HG02678 (cell line): Measurements from ENCODE around the gene HOXD12.

ENCODE experiments used
- ATAC-seq: cut with Tn5 transposase; IDR thresholded peaks from one replicate; pipeline ENCODE4 v1.9.1; 2021; ENCODE audit warnings: mild to moderate bottlenecking, moderate library complexity; ENCODE audit not compliant: unreplicated experiment

Gene HOXD12

DNA sequence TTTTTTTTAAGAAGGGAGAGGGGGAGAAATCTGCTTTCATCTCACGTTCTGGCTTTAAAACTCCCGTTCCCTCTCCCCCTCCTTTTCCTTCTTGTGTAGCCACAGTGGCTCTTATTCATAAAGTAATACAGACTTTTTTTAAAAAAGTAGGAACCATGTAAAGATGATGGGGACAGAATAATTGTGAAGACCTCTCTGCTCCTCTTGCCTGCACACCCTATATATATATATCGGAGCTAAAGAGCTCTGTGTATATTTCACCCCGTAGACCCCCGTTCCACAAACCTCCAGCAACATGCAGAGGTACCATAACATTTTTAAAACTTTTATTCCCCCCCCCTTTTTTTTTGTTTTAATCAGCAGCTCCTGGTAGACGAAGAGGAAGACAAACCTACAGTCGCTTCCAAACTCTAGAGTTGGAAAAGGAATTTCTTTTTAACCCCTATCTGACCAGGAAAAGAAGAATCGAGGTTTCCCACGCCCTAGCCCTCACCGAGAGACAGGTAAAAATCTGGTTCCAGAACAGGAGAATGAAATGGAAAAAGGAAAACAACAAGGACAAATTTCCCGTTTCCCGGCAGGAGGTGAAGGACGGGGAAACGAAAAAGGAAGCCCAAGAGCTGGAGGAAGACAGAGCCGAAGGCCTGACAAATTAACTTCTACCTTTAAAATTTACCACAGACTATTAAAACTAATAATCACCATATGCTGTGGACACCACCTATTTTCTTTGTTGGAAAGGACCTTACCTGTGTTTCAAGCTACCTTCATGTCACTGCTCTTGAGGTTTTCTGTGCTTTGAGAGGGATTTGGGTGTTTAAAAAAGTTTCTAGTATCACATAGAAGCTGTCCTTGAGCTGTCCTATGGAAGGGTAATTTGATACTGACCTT lies 31.6 kb downstream of the HOXD12 start:
- no peak for ATAC-seq

DNA sequence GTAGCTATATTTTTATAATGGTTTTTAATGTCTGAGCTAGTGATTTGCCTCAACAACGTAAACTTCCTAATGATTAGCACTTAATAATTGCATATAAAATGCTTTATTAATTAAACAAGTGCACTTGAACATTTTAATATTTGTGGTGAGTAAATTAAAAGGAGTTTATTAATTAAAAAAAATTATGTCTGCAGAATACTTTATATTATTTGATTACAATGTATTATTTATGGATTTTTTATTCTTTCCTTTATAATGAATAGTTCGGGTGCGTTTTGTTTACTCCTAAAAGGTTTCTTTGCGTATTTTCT lies 32.2 kb downstream of the HOXD12 start:
- no peak for ATAC-seq

DNA sequence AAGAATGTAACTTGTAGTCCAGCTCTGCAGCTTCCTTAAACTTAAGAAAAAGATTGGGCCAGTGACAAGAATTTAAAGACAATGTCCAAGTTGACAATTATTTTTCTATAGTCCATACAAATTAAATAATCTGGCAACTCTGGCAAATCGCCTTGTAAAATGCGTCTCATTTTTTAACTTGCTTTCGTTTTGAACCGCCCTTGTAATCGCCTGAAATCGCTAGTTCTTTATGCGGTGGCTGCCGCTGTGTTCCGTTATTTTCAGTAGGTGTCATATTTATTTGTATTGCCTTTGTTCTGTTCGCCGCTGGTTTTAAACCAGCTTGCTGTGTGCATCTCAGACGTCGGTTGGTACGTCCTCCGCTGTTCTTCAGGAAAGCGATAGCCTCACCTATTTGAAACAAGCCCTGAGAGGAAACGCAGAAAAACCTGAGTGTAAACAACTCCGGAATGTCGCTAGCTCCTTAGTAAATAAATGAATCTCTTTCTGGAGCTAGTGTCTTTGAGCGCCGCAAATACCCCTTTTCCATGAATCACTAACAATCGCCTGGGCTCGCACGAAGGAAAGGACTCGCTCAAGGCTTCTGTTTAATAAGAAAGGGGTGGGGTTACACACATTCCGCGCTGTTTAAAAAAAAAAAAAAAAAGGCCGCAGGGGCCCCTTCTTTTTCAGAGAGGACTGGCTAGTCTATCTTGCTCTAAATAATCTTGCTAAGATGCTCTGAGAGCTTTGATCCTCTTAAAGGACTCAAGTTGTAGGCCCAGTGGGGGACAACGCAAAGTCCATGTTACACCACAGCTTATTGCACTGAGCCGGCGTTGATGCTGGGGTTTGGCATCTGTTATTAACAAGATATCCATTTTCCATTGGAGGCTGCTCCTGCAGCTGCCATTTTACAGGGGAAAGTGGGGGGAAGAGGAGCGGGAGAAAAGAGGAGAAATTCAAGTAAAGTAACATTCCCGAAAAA lies 32.9 kb downstream of the HOXD12 start:
- ATAC-seq = no peak

DNA sequence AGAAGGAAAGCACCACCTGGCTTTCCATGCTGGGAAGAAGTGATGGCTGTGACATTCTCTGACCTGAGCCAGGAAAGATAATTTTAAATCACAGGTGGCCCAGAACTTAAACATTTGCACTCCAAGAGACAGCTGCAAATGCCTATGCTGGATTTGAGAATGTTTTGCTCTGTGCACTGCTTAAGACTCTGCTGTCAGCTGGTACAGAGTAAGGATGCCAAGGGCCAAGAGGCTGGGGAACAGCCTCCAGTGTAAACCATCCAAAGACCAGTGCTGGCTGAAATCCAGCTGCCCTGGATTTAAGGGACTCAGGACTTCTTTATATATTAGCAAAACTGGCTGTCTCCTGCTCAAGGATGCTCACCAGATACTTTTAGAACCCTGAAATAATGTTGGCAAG lies 33.8 kb downstream of the HOXD12 start:
- no peak for ATAC-seq

DNA sequence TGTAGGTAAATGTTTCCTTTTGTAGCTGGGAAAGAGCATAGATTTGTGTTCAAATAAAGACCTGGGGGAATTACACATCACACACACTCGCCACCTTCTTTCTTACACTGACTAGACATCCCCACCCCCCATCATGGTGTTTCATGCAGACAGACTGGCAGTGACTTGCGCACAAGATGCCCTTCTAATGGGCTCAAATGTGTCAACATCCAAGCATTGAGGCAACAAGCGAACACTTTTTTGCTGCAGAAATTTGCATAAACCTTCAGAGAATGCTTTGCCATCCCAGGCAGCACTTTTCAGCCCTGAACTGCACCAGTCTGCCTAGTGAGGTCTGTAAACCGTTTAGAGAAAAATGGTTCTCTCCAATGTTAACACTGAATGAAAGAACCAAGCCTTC lies 34.4 kb downstream of the HOXD12 start:
- no peak for ATAC-seq

DNA sequence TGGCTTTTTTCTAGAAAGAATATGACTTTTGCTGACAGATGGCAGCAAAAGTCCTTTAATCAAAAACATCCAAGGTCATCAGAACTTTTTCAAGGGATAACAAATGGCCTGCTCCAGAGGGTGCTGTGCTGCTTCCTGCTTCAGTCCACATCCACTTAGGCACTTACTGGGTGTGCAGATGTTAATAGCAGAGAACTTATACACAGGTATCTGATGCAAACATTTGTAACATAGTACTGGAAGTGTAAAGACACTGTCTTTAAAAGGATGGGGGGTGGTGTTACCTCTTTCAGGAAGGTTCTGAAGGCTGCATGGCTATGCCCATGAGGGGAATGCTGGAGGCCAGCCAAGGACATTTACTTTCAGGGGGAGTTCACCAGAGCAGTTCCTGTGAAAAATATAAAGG lies 35.4 kb downstream of the HOXD12 start:
- ATAC-seq = no peak

GRCh38 chr2:176136374-176137251 lies 37.0 kb downstream of the HOXD12 start:
- no peak for ATAC-seq

- ATAC-seq = no peak
Measured at GRCh38 chr2:176137252-176137580, 37.6 kb downstream of the HOXD12 start.

DNA sequence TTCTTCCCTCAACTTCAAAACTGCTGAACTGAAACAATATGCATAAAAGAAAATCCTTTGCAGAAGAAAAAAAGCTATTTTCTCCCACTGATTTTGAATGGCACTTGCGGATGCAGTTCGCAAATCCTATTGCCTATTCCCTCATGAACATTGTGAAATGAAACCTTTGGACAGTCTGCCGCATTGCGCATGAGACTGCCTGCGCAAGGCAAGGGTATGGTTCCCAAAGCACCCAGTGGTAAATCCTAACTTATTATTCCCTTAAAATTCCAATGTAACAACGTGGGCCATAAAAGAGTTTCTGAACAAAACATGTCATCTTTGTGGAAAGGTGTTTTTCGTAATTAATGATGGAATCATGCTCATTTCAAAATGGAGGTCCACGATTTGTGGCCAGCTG lies 38.3 kb downstream of the HOXD12 start:
- no peak for ATAC-seq

GRCh38 chr2:176138526-176138922 lies 38.9 kb downstream of the HOXD12 start:
- ATAC-seq = no peak

GRCh38 chr2:176138923-176139660 lies 39.5 kb downstream of the HOXD12 start:
- no peak for ATAC-seq

- no peak for ATAC-seq
Measured at GRCh38 chr2:176139661-176140512, 40.3 kb downstream of the HOXD12 start.

DNA sequence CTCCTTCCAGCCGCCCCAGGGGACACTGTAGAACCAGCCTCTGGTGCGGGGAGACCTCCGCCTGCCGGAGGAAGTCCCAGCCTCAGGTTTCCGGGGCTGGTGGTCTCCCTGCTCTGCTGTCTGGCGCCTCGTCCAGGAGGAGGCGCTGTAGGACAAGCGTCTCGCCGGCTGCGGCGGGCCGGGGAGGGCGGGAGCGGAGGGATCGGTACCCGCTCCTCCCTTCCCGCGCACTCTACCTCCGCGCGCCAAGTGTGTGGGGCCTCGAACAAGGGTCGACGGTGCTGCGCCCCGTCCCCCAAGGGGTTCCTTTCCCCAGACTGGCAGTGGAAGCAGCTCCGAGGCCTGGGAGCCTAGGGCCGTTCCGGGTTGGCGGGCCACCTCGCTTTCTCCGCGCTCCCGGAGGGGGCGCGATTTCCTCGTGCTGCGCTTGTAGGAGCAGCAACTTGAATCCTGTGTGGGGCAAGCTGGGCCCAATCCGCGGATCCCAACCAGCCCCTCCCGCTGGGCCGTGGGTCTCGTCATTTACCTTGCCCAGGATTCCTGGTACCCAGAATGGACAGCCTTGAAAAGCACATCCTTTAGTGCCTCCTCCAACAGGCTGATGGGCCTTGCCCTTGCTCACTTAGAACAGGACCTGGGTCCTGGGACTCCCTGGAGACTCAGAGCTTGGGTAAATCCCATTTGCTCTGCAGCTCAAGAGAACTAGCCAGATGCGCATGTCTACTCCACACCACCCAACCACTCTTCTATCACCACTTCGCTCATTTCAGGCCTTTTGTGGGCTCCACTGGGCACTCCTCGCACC lies 41.1 kb downstream of the HOXD12 start:
- peak; percentile 93 for ATAC-seq

- ATAC-seq = no peak
Measured at GRCh38 chr2:176142281-176142680, 42.7 kb downstream of the HOXD12 start.

DNA sequence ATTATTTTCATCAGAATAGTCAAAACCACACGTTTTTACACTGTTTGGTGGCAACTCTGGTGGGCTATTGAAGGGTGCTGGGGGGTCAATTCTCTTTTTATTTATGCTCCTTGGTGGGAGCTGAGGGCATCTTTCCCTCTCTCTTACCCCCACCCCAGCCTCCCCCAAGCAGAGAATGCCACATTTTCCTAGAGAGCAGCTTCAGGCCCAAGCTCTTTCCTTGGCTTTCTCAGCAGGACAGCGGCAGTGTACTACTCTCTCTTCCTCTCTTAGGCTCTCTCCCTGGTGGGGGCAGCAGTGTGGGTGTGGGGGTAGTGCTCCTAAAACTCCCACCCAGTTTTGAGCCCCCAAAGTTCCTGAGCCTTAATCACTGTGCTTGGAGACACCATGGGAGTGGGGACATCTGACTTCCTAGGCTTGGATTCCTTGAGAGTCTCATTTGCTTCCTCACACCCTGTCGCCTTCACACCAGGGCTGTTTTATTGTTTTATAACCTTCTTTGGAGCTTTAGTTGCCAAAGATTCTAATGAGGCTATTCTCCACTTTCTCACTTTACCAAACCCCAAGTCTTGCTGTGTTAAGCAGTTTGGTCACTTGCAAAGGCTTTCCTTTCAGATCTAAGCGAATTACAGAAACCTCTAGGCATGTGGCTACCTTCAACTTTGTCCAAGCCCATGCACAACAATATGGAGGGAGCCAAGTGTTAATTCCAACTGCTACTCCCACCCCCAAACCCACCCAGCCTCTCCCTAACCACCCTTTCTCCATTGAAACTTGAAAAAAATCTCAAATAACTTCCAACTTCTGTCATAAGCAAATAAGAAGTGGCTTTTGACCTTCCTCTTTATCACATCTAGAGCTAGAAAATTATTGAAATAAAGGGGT lies 45.7 kb downstream of the HOXD12 start:
- no peak for ATAC-seq

- no peak for ATAC-seq
Measured at GRCh38 chr2:176146101-176146500, 46.5 kb downstream of the HOXD12 start.

- ATAC-seq = no peak
Measured at GRCh38 chr2:176146645-176147044, 47.0 kb downstream of the HOXD12 start.
